Measurements from ENCODE around the gene PCGF2.

DNA sequence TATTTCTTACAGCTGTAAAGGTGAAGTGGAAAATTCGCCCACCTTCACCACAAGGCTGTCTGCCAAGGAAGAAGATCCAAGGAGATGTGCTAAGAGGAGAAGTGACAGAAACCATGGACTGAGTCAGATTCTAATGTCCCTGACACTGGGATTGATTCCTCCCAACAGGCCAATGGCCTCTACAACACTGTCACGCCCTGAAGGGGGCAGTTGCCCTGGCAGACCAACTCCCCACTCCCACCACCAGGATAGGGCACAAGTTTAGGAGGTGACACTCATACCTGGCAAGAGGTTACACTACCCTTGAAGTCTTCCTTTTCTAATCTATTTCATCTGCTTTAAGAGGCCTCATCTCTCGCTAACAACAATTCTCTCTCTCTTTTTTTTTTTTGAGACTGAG lies 35.1 kb upstream of the PCGF2 start:
- TF ChIP-seq EP300 (IDR thresholded peaks at IDR 0.05), result no peak
- TF ChIP-seq, protein P1, sequence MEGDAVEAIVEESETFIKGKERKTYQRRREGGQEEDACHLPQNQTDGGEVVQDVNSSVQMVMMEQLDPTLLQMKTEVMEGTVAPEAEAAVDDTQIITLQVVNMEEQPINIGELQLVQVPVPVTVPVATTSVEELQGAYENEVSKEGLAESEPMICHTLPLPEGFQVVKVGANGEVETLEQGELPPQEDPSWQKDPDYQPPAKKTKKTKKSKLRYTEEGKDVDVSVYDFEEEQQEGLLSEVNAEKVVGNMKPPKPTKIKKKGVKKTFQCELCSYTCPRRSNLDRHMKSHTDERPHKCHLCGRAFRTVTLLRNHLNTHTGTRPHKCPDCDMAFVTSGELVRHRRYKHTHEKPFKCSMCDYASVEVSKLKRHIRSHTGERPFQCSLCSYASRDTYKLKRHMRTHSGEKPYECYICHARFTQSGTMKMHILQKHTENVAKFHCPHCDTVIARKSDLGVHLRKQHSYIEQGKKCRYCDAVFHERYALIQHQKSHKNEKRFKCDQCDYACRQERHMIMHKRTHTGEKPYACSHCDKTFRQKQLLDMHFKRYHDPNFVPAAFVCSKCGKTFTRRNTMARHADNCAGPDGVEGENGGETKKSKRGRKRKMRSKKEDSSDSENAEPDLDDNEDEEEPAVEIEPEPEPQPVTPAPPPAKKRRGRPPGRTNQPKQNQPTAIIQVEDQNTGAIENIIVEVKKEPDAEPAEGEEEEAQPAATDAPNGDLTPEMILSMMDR (IDR thresholded peaks at IDR 0.05), result no peak
